SK-N-MC (cell line): ENCODE results near the gene AP4M1.

Source experiments
- EZH2 ChIP-seq: fragments of 200-600 bp; sonication (generic); IDR thresholded peaks from one replicate; pipeline ENCODE4 v1.6.1; 2017; ENCODE audit warnings: antibody characterized with exemption
- FOXP2 ChIP-seq: optimal IDR thresholded peaks from 2 replicates; pipeline ENCODE3; 2011; ENCODE audit warnings: mild to moderate bottlenecking, moderate library complexity; ENCODE audit not compliant: insufficient read depth; ENCODE audit errors: extremely low read length, control extremely low read depth
- POLR2AphosphoS5 ChIP-seq: IDR thresholded peaks from 2 replicates; pipeline ENCODE4 v1.6.1; 2012; ENCODE audit warnings: mild to moderate bottlenecking, low read depth, low read length, borderline replicate concordance

- TF ChIP-seq FOXP2 (no peak), EZH2 (no peak), POLR2AphosphoS5 (no peak; the same call in none of the 2 replicates)
Measured at GRCh38 chr7:100127866-100128636, 26.6 kb downstream of the AP4M1 start.
